GM18858 (cell line): ENCODE results near the gene ATPAF1.

Source experiments
- ATAC-seq: cut with Tn5 transposase; IDR thresholded peaks from one replicate; pipeline ENCODE4 v1.9.1; 2021; ENCODE audit not compliant: unreplicated experiment

Gene ATPAF1

GRCh38 chr1:46616277-46617107, 51.7 kb downstream of the ATPAF1 start, which contains the start of gene MOB3C:
Gene MOB3C, minus strand, starts transcription at chr1:46616811. Its CDS starts 3,490 bp downstream, at chr1:46613321.
- peak; percentile 47 for ATAC-seq

- no peak for ATAC-seq
These were observed 52.4 kb downstream of the ATPAF1 start for GRCh38 chr1:46615735-46616134.

GRCh38 chr1:46615088-46615487, 53.1 kb downstream of the ATPAF1 start:
- no peak for ATAC-seq

- ATAC-seq = no peak
These were observed 53.6 kb downstream of the ATPAF1 start for GRCh38 chr1:46614604-46614984.

- ATAC-seq = no peak
These were observed 54.2 kb downstream of the ATPAF1 start for GRCh38 chr1:46613661-46614603.

GRCh38 chr1:46612937-46613660, 55.1 kb downstream of the ATPAF1 start:
- no peak for ATAC-seq

GRCh38 chr1:46611691-46612221, 56.4 kb downstream of the ATPAF1 start:
- no peak for ATAC-seq

GRCh38 chr1:46607345-46608130, 60.6 kb downstream of the ATPAF1 start:
- ATAC-seq = no peak

- no peak for ATAC-seq
These were observed 61.8 kb downstream of the ATPAF1 start for GRCh38 chr1:46606255-46606965.

GRCh38 chr1:46605232-46605631, 62.9 kb downstream of the ATPAF1 start:
- ATAC-seq = no peak

GRCh38 chr1:46603858-46604549, 64.2 kb downstream of the ATPAF1 start, which contains the start of gene MKNK1:
Gene MKNK1, minus strand, starts transcription at chr1:46604268. Its CDS starts 20,941 bp downstream, at chr1:46583327.
- ATAC-seq = peak; percentile 82

GRCh38 chr1:46603481-46603857, 64.7 kb downstream of the ATPAF1 start:
- ATAC-seq = no peak

GRCh38 chr1:46601257-46602007, 66.7 kb downstream of the ATPAF1 start:
- ATAC-seq = no peak

- no peak for ATAC-seq
These were observed 68.8 kb downstream of the ATPAF1 start for GRCh38 chr1:46599059-46599970.

GRCh38 chr1:46596846-46597245, 71.3 kb downstream of the ATPAF1 start:
- ATAC-seq = no peak

GRCh38 chr1:46596036-46596435, 72.1 kb downstream of the ATPAF1 start:
- ATAC-seq = no peak

- ATAC-seq = no peak
These were observed 73.0 kb downstream of the ATPAF1 start for GRCh38 chr1:46595127-46595526.
